Neural crest cell (in vitro differentiated cells): ENCODE measurements around the gene CYP2A13. TPM values are rescaled to one million over a fixed set of nuclear protein-coding genes. Genes with fewer than 3 reads are reported as not detected.

Experiments
- total RNA-seq: library from RNA; stranded (reverse); gene quantifications from 2 replicates; pipeline ENCODE4 v1.2.1, GENCODE V29; 2021

The CYP2A13 gene
- total RNA-seq, 1 donor from 2014 or later, result not detected

Other genes starting within 250 kb of the CYP2A13 start
- gene CYP2A6, start 238.0 kb upstream of the CYP2A13 start, total RNA-seq, result not detected in 2 replicates
- not detected in 2 replicates for gene CYP2A7, start 206.2 kb upstream of the CYP2A13 start, total RNA-seq
- not detected in 2 replicates for gene CYP2B6, start 97.2 kb upstream of the CYP2A13 start, total RNA-seq
- gene CYP2F1, start 26.0 kb downstream of the CYP2A13 start, total RNA-seq, result not detected in 2 replicates
- 0.39 TPM in 1 of 2 replicates, not detected in the other for gene CYP2S1, start 104.8 kb downstream of the CYP2A13 start, total RNA-seq
- gene AXL, start 130.8 kb downstream of the CYP2A13 start, total RNA-seq, result 6.4 and 6.8 TPM in 2 replicates
- 306 and 320 TPM in 2 replicates for gene HNRNPUL1, start 175.9 kb downstream of the CYP2A13 start, total RNA-seq
- gene CCDC97, start 221.7 kb downstream of the CYP2A13 start, total RNA-seq, result 47.3 and 48.5 TPM in 2 replicates